Bone marrow (tissue), 2 donors: ENCODE data around the gene ANO7.

ENCODE experiments used
- DNase-seq, 2 donors: peaks; one replicate each; lab custom pipeline; 2025; lab: John Stamatoyannopoulos, UW

ANO7 gene, protein sequence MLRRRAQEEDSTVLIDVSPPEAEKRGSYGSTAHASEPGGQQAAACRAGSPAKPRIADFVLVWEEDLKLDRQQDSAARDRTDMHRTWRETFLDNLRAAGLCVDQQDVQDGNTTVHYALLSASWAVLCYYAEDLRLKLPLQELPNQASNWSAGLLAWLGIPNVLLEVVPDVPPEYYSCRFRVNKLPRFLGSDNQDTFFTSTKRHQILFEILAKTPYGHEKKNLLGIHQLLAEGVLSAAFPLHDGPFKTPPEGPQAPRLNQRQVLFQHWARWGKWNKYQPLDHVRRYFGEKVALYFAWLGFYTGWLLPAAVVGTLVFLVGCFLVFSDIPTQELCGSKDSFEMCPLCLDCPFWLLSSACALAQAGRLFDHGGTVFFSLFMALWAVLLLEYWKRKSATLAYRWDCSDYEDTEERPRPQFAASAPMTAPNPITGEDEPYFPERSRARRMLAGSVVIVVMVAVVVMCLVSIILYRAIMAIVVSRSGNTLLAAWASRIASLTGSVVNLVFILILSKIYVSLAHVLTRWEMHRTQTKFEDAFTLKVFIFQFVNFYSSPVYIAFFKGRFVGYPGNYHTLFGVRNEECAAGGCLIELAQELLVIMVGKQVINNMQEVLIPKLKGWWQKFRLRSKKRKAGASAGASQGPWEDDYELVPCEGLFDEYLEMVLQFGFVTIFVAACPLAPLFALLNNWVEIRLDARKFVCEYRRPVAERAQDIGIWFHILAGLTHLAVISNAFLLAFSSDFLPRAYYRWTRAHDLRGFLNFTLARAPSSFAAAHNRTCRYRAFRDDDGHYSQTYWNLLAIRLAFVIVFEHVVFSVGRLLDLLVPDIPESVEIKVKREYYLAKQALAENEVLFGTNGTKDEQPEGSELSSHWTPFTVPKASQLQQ

GRCh38 chr2:241188361-241189092 is at the start of gene ANO7:
TSS of gene ANO7 (plus strand) at chr2:241188677. CDS start at chr2:241190064, 1,387 bp downstream.
- no peak for DNase-seq

GRCh38 chr2:241139531-241140444 is 48.7 kb upstream of the ANO7 start:
- no peak for DNase-seq

DNA sequence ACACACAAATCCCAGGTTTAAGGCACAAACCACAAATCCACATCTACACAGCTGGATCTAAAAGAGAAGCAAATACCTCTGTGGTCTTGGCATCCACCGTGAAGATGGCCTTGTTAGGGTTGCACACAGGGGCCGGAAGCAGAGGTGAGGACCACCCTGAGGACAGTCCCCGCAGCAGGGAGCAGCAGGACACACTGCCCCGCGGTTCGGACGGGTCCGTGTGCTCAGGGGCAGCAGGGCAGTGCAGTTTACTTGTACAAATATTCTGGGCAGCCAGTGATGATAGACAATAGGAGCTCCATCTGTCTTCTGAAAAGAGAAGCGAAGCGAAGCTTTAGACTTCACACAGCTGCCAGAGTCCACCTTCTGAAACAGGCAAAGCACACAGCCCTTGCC is 48.0 kb upstream of the ANO7 start:
- no peak for DNase-seq

DNA sequence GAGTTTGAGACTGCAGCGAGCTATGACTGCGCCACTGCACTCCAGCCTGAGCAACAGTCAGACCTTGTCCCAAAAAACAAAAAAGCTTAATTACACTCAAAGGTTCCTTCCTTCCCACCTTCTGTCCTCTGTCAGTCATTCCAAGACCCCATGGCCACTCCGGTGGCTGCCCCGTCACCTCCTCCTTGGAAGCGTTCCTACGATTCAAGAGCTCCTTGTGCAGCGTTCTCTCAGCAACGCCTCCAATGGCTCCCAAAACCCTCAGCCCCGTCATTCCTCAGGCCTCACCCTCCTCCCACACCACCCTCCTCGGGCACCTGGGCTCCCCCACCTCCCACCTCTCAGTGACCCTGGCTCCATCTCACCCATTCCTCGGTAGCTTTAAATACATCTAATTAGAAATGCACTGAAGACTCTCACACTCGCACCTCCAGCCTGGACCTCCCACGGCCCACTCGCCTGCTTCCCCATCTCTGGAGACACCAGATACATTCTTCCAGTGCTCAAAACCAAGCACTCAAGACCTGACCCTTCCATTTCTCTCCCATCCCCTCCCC is 47.2 kb upstream of the ANO7 start:
- no peak for DNase-seq

- no peak for DNase-seq
Measured at GRCh38 chr2:241142063-241142462, 46.4 kb upstream of the ANO7 start.

DNA sequence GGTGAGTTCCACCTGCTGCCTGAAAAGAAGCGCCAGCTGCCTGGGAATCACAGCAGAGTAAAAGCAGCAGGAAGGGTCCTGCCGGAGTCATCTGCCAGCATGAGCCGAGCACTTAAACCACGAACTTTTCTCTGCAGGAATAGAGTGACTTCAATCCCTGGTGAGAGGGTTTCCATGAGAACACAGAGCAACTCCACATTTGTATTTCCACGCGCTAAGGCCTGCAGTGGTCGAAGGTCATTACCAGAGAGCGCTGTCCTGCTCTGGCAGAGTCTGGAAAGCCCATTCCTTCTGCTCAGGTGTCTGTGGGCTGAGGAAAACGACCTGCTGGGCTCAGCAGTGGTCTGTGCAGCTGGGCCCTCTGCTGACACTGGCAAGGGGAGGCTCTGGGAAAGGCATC is 45.9 kb upstream of the ANO7 start:
- no peak for DNase-seq

DNA sequence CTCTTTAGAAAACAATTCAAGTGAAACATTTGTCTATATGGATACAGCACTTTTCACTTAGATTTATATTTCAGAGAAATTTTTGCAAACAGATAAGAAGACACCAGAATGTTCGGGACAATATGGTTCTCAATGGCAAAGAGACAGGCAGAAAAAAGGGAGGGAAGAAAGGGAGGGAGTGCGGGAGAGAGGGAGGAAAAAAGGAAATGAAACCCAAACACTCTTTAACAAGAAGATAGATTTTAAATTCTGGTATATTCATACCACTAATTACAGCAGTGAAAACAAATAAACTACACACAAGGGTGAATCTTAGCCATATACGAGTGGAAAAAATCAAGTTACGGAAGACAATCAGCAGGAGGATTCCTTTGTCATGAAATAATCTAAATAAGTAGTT is 42.2 kb upstream of the ANO7 start:
- DNase-seq = no peak

GRCh38 chr2:241147336-241147735 is 41.1 kb upstream of the ANO7 start:
- DNase-seq = no peak

GRCh38 chr2:241148239-241148638 is 40.2 kb upstream of the ANO7 start:
- no peak for DNase-seq

DNA sequence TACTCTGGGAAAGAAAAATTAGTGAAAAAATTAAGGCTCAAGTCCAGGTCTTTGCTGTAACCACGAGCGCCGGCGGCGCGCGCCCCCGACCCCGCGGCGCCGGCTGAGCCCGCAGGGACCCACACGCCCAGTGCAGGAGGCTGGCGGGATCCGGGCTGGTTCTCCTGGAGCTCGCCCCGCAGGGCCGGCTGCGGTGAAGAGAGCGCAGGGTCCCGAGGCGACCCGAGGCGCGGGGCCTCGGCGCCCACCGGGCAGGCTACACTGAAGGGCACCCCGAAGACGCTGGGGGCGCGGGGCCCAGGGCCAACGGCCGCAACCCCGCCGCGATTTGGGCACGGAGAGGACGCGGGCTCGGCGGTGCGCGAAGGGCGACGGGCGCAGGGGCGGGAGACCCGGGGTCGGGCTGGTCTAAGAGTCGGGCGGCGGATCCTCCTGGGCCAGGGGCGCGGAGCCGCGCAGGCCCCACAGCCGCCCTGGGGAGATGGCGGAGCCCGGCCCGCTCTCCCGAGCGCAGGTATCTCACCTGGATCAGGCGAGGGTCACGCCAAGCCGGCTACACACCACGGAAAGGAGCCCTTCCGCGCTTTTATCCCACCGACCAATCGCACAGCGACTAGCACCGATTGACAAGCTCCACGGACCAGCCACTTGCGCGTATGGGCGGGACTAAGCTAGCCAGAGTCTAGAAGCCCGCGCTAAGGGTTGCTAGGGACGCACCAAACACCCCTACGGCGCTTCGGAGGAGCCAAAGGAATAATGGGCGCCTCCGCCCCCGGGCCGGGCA is 39.4 kb upstream of the ANO7 start, which contains the start of gene PASK:
Gene PASK, minus strand, starts transcription at position 582 of the 784 bp plus-strand sequence. CDS start 6,440 bp downstream, outside the sequence.
- DNase-seq = peak; percentile 61 to 85

GRCh38 chr2:241149675-241149924 is 38.9 kb upstream of the ANO7 start:
- DNase-seq = no peak

DNA sequence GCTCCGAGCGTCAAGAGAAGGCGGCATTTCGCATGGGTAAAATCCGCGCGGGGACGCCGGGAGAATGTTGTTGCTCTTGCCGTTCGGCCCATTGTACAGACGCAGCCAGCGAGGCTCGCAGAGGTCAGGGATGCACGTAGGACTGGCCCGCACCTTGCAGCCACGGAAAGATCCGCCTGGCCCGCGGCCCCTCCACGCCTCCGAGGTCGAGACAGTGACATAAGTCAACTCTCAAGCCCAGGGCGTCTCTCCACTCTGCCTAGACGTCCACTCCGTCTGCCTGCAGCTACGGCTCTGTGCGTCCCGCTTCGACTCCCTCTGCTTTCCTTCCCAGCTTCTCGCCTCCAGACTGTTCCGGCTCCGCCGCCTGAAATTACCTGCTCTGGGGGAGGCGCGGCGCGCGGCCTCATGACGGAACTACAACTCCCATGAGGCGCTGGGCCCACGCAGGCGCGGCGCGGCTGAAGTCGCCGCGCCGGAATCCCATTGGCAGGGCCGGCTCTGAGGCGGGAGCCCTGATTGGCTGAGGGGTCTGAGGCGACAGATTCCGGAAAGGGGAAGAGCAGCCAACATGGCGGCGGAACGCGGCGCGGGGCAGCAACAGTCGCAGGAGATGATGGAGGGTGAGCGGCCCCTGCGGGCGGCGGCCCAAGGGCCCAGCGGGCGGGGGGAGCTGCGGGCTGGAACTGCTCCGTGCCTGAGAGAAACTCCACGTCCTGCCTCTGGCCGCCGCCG is 38.4 kb upstream of the ANO7 start, which contains the start of gene PPP1R7:
Gene PPP1R7, plus strand, starts transcription at position 543 of the 735 bp plus-strand sequence. Its CDS starts 29 bp downstream, at position 572.
- DNase-seq = peak; percentile 84 to 88

DNA sequence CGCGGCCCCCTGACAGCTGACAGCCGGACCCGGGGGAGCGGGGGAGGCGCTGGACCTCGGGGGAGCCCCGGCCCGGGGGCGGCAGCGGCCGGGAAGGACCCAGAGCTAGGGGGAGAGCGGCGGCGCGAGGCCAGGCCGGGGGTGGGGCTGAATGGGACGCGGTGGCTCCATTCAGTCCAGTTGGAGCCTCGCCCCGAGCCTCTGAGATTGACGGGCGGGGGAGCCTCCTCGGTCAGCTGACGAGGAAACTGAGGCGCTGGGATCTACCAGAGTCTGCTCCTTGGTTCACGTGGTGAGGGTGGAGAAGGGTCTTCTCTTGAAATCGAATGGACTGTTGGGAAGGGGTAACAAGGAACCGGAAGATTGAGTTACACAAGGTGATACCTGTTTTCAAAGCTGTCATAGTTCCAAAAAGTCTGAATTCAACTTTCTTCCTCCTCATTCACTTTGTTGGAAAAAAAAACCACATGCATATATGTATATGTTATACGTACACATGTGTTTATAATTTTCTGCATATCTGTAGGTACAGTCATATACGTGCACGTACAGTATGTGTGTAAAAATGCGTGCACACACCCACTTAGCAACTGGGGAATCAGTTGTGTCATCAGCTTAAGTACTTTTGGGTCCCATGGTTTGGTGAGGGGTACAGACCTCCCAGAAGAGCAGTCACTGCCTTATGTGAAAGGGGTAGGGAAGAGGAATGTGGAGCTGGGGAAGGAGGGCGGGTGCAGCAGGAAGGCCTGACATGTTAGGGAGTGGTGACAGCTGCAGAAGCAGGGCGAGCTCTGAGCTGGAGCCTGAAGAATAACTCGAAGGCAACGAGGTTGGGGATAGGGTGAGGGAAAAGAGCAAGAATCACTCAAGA is 37.6 kb upstream of the ANO7 start:
- DNase-seq = no peak

DNA sequence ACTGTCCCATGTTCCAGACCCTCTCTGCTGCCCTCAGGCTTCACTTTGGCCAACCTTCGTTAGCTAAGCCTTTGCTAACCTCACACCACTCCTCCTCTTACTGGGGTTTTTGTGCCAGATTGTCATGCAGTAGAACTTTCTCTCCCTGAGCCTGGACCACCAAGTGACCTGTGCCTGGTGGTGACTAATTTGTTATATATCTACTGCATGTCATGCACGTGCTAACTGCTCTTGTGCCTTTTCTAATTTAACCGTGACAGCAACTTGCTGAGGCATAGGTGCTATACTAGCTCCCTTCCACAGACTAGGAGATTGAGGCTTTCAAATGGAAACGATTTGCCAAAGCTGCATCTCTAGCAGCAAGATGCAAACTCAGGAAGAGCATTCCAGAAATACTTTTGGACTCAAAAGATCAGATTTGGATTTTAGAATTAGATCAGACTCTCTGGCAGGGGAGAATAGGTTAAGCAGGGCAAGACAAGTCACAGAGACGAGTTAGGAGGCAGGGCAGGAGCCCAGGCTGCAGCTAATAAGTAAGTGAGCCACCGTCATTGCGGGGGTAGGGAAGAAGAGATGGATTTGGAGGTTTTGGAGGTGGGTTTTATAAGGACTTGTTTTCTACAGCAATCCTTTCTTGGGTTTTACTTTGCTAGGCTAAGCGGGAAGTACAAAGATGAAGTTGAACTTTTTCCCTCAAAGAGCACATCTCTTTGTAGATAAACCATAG is 36.4 kb upstream of the ANO7 start:
- no peak for DNase-seq

- no peak for DNase-seq
Measured at GRCh38 chr2:241153616-241154015, 34.9 kb upstream of the ANO7 start.

DNA sequence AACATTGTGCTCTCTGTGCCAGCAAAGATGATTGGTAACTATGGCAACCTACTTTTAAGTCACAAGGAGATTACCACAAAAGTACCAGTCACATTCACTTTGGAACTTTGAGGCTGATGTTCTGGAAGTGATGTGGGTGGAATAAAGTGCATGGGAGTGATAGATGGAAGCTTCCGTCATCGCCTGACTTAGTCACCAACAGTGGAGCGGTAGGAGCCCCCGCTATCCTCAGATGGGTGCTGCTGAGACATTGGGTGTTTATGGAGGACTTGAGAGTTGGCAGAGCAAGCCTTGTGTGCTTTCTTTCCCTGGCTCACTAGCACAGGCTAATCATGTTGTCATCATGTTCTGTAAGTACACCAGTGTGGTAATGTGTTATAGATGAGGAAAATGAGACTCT is 33.6 kb upstream of the ANO7 start:
- no peak for DNase-seq

DNA sequence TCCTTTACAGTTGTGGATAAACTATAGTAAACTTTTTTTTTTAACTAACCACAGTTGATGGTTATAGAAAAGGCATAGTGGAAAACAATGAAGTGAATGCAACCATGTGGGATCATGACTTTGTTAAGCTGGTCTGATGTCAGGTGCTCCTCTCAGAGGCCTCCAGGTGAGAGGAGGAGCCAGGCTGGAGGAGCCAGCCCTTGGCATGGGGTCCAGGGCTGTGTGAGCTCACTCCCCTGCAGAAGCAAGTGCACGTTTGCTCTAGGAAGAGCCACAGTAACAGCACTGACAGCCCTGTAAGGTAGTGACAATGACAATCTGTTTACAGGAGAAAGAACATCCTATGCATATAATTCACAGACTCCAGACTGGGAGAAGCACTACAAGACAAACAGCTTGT is 32.5 kb upstream of the ANO7 start:
- DNase-seq = no peak

DNA sequence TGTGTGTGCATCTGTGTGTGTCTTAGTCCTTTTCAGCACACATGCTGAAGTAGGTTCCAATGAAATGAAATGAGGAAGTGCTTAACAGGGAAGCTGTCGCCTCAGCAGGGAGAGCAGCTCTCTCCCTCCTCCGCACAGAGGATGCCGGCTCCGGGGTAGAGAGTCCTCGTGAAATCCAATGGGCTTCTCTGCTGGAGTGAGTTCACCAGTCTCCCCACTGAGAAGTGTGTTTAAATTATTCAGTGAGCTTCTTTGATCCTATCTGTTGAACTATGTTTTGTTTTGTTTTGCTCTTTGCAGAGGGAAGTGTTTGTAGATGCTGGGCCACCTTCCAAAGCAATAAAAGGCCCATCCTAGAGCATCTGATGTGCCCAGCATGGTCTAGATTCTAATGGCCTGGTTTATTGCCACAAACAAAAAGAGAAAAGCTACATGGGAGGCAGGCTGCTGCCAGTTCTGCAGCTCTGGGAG is 31.5 kb upstream of the ANO7 start:
- peak in 1 of 2 donors; percentile 22 for DNase-seq
